GM19023 (cell line): ENCODE data around the gene AFF3.

Source experiments
- ATAC-seq: cut with Tn5 transposase; IDR thresholded peaks from one replicate; pipeline ENCODE4 v1.9.1; 2021; ENCODE audit warnings: mild to moderate bottlenecking, moderate library complexity; ENCODE audit not compliant: unreplicated experiment

Gene AFF3

DNA sequence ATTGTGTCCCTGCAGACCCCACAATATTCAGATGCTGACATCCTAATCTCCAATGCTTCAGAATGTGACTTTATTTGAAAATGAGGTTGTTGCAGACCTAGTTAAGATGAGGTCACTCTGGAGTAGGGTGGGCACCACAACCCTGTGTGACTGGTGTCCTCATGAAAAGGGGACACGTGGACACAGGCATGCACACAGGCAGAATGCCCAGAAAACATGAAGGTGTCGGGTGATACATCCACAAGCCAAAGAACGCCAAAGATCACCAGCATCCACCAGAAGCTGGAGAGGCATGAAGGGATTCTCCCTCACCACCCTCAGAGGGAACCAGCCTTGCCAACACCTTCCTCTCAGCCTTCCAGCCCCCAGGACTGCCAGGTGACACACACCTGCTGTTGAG, 69.3 kb downstream of the AFF3 start:
- ATAC-seq: no peak

DNA sequence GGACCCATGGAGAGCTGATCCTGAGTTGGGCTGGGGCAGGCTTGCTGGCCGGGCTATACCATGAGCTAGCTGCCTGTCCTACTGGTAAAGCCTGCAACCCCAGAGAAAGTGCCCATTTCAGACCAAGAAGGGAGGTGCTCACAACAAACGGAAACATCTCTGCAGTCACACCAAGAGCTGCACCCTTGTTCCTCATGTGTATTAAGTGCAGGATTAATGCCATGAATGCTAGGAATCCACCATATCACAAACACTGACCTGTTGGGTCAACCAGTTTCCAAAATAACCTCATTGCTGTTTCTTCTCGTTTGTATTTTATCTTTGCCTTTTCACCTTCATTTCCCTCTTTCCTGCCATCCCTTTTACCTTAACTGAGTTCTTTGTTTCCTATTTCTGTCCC, 69.9 kb downstream of the AFF3 start:
- ATAC-seq: no peak

DNA sequence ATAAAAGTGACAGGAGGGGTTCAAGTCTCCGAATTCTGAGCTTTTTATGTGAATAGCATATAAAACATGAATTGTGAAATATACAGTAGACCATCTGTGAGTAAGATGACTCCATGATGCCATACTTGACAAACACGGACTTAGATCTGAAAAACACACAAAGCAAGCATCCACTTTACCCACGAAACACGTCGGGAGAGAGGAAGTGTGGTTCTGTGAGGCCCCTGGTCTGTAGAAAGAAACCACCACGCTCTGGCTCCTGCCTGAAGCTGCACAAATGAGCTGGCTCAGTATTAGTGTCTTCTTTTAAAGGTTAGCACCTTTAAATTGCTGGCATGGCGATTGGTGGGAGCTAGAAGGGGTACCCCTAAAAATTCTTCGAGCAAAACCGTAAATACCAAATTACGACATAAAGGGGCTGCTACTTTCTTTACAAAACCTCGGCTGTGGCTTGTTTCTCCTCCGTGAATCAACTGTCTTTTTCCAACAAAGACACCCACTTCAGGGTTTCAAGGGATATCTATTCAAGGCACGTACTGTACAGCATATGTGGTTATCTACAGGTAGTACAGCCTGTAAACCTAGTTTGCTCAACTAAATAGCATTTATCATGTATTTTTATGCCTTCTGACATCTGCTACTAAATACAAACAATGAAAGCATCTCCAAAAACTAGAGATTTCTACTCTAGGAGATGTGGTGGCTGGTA, 70.9 kb downstream of the AFF3 start:
- no peak for ATAC-seq

DNA sequence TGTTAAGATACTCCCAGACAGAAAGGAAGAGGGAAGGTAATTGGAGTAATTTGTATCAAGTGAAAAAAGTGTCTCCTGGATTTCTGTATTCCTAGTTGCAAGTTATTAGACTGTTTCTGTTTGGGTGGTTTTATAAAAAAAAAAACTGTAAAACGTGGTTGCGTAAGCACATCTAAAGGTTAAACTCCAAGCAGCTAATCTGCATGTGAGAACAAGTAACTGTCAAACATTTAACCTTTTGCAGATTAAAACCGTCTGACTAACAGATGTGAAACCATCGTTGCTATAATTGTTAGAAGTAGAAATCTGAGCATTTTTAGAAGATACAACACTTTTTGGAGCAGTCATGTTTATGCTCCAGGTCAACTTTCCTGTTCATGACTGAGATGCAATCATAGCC, 72.3 kb downstream of the AFF3 start:
- ATAC-seq: no peak

DNA sequence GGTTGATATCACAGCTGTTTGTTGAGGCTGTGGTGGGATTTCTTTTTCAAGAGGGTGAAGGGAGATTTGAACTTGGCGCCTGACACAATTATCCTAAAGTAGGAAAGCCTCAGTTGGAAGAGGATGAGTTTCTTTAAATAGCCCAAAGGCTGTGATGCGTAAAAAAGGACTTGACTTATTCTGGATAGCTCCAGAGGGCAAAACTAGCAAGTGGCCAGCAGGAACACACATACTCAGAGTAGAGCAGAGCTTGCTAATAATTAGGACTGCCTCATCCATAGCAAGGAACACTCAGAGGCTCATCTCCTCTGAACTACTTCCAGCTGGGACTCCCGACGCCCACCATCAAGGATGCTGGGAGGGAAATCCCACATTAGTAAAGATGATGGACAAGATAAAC, 74.0 kb downstream of the AFF3 start:
- ATAC-seq: no peak

DNA sequence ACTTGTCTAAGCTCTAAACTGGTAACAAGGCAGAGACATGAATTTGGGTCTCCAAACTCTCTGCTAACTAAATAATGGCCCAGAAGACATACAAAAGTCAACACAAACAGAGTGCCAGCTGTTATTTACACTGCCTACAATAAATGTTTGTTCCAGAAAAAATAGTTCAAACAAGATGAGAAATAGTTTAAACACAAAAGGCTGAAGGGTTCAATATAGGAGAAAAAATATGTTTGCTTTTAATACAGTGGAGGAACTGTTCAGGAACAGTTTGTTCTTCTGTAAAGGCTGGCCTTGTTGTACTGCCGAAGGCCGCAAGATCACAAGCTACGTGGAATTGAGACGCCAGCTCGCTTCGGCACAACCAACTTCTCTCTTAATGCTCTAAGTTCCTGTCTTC, 74.6 kb downstream of the AFF3 start:
- no peak for ATAC-seq

DNA sequence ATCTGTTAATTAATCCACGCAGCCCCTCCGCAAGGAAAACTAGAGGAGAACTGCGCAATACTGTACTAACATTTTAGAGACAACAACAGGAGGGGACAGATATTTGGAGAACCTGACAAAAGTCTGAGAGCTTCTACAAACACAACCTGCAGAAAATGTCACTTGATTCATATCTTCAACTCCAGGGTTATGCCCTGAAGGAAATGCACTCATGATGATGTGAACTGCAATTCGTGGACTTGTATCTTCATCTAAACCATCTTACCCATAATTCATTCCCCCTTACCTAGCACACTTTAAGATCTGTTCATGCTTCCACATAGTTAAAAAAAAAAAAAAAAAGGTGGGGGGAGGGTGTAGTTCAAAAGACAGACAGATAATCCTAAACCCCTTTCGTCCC, 75.5 kb downstream of the AFF3 start:
- no peak for ATAC-seq

DNA sequence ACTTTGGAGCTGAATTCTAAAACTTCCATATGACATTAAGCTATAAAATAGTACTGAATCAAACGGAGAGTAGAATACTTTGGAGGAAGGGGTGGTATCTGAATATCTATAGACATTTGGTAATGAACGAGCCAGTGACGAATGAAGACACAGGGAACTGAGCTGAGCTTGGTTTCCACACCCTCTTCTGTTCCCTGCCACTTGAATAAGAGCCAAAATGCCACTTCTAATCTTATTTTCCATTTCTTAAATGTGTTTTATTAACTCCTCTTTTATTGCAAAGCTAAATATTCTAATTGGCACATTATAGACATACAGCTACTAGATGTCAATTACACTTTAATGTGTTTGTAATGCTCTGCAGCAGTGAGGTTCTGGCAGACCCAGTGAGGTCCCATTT, 76.1 kb downstream of the AFF3 start:
- ATAC-seq: no peak

DNA sequence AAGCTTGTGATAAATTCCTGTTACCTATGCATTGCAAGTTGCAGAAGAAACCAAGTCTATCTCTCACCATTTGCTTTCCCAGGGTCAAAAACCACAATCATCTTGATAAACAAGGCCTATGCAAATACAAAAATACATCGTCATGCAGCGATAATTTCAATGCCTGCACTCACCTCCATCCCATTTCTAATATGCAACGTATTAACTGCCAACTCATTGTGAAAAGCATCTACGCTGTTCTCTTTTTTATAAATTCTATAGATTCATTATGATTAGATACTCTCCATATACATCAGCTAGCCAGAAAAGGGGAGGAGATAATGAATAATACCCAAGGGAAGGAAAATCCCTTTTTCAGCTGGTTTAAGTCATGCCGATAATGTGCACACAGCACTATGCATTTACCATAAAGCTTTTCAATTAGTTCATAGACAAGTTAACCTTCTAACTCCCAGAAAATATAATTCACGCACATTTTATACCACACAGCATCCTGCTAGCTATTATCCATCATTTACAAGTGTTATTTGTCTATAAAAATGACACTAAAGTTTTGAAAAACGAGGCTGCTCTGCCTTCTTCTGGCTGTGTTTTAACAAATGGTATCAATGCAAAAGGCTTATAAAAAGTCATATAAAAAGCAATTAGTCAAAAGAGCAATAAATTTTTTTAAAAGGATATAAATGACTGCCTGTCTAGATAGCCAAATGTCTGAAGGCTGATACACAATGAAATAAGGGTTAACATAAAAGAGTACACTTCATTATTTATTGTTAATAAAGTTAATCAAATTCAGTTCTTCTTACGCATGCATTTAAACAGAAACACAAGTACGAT, 77.6 kb downstream of the AFF3 start:
- no peak for ATAC-seq

DNA sequence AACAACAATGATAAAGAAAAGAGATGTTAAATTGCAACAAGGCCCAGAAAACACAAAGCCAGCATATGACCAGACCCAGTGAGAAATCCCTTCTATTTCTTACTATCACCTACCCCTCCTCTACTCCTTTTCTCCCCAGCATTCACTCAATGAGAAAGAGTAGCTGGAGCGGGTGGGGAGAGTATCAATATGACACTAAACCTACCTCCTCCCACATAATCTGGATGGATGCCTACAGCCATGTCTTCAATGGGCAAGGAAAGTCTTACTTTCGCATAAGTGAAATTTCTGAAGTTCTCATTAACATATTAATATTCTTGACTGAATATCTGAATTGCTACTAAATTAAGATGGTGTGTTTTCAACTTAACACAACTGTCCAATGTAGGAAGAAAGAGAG, 78.2 kb downstream of the AFF3 start:
- ATAC-seq: no peak

DNA sequence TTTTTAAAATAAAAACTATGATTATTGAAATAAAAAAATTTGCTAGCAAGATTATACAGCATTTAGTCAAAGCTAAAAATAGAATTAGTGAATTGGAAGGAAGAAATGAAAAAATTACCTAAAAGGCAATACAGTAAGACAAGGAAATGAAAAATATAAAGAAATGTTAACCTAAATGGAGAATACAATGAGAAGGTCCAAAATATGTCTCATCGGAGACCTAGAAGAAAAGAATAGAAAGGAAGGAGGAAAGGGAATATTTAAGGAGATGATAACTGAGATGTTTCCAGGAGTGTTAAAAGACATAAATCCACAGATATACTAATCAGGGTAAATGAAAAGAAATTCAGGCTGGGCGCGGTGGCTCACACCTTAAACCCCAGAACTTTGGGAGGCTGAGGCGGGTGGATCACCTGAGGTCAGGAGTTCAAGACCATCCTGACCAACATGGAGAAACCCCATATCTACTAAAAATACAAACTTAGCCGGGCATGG, 78.9 kb downstream of the AFF3 start:
- no peak for ATAC-seq

DNA sequence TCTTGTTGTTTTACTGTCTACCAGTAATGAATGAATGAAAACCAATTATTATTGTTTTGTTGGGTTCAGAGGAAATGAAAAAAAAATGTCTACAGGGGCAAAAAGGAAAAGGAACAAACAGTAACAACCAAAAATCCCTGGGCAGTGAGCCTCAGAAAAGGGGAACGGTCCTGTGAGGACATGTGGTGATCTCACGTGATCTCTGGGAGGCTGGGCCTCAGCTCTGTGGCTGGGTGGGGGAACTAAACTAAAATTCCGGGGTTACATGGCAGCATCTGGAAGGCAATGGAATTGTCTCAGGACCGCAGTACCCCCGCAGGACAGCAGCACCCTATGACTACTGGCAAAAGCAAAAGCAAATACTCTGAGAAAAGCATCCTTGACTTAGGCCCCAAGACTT, 80.1 kb downstream of the AFF3 start:
- no peak for ATAC-seq

DNA sequence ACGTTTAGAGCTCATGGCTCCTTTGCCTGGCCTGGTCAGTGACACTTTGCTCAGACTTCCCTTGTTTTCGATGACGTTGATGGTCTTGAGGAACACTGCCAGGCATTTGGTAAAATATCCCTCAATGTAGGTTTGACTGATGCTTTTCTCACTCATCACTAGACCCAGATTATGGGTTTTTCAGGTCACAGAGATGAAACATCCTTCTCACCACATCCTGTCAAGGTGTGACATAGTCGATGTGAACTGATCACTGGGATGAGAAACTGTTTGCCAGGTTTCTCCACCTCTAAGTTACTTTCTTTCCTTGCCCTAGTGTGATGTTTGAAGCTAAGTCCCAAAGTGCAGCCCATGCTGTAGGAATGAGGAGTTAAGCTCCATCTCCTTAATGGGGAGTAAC, 81.5 kb downstream of the AFF3 start:
- ATAC-seq: no peak

DNA sequence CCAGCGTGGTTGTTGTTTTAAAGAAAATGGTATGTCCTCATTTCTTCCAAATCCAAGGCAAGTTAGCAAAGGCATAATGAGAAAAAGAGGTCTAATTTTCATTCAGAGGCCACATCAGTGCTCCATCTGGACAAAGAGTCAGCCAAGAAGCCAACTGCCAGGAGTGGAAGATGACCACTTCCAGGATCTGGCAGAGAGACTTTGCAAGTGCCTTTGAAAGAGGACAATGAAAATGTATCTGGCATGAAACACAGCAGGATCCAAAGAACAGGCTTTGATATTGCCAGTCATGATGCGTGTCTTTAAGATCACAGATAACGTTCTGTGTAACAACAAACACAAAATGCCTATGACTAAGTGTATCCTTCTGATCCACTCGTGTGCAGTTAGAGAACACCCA, 82.8 kb downstream of the AFF3 start:
- no peak for ATAC-seq

DNA sequence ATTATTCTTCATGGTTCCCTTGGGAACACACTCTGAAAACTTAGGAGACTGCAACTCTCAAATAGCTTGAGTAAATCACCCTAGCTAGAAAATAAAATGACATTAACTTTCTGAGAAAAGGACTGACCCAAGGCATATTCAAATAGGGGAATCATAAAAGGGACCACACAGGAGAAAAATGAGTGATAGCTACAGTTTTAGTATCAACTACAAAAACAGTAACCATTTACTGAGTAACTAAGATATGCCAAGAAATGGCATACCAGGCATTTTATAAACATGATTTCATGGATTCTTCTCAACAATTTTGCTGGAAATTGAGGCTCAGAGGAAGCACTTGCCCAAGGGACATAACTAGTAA, 84.5 kb downstream of the AFF3 start:
- ATAC-seq: no peak

DNA sequence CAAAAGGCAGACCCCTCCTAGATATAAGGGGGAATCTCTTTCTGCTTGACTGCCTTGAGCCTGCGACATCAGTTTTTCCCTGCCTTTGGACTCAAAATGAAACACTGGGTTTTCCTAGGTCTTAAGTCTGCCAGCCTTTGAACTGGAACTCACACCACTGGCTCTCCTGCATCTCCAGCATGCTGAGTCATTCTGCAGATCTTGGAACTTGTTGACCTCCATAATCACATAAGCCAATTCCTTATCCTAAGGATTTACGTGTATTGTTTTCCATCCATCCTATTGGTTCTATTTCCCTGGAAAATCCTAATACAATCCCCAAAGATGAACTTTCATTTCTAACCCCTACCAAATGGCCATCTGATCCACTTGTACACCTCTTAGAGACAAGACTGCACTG, 88.0 kb downstream of the AFF3 start:
- no peak for ATAC-seq

DNA sequence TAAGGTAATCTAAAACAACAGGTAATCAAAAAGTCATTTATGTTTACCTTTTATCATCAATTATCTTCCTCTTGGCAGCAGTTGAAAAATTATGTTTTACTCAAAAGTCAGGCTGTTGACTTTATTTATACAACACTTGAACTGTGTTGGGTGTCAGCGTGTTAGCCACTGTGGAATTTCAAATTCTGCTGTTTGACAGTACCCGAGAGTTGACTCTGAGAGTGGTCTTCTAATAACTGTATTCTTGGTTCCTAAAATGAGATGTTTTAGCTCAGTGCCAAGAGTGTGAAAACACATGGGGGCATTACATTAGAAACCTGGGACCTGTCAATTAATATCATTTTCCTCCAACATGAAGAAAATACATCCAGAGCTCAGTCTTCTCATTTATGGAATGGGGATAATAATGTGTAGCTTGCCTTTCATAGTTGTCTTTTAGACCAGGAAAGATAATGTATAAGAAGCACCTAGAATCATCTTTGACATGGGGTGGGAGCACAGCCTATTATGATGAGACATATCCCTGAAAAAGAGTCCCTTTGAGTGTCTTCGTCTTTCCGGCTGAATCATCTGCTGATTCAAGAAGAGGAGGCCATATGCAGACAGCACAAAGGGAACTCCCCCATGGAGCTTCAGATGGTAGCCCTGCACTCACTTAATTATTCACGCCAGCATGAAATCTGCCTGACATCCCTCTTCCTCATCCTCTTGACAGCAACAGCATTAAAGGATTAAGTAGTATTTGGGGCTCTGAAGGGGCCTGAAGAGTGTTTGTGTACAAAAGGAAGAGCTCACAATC, 89.1 kb downstream of the AFF3 start:
- ATAC-seq: no peak

DNA sequence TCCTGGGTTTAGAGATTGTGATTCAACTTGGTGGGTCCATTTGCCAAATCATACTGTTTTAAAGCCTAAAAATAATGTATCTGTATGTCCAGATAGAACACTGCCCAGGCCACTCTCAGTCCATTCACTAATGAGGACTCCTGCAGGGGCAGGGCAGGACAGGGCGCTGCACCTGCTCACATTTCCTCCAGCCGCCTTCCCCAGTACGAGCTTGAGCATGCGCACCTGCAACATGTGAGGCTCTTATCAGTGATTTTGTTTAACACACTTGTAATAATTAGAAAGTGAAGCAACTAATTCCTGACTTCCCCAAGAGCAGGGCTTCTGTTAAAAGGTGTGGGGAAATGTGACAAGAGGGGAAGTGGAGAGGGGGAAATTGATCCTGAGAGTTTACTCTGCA, 89.7 kb downstream of the AFF3 start:
- no peak for ATAC-seq

DNA sequence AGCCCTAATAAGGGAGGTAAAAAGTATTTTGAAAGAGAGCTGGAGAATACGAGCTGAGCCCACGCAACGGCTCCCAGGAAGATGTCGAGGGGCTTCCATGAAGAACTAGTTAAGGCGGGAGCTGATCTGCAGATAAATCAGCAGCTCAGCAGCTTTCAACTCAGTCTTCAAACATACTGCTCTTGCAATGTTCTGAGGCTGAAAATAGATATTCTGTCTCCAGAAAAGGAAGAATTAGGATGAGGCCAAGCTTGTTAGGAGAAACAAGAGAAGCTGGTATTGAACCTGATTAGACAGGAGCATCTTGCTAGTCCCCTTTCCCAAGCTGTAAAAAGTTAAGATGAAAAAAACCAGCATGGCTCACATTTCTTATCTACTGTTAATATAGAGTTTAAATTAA, 91.1 kb downstream of the AFF3 start:
- no peak for ATAC-seq

DNA sequence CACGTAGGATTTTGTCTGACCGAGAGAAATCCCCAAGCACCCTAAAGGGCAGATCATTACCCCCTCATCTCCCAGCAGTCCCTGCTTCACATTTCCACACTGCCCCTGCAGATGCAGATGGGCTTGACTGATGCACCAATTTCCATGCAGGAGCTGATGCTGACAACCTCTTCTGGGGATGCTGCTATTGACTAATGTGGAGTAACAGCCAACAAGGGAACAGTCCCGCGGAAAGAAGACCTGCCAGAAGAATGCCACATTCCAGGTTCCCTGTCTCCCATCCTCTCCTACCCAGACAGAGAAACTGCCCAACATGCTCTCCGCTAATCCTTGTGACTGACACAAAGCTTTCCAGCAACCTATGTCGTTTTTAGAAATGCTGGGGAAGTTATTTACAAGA, 91.7 kb downstream of the AFF3 start:
- ATAC-seq: no peak
